DOHH2 (cell line): Measurements from ENCODE around the gene CCDC51.

Experiments used
- H3F3A ChIP-seq: fragments of 200-600 bp; sonication (generic), shearing (Covaris generic); 2 replicates; pipeline ENCODE4 v1.6.0; 2016; ENCODE audit warnings: antibody characterized with exemption, mild to moderate bottlenecking; ENCODE audit not compliant: control insufficient read depth, insufficient read depth
- H3K27ac ChIP-seq: fragments of 200-600 bp; sonication (generic); 2 replicates; pipeline ENCODE4 v1.5.1; 2014; ENCODE audit warnings: low read depth, mild to moderate bottlenecking, low read length, moderate library complexity
- H3K27me3 ChIP-seq: fragments of 200-600 bp; sonication (generic); 2 replicates; pipeline ENCODE4 v1.6.1; 2014; ENCODE audit warnings: mild to moderate bottlenecking, low read length, mixed read lengths; ENCODE audit not compliant: control insufficient read depth
- H3K36me3 ChIP-seq: fragments of 200-600 bp; sonication (generic); 2 replicates; pipeline ENCODE4 v1.6.1; 2014; ENCODE audit warnings: mild to moderate bottlenecking, low read length, moderate library complexity, mixed read lengths; ENCODE audit not compliant: control insufficient read depth
- H3K4me1 ChIP-seq: fragments of 200-600 bp; sonication (generic); 2 replicates; pipeline ENCODE4 v1.6.1; 2014; ENCODE audit warnings: mild to moderate bottlenecking, low read length, mixed read lengths; ENCODE audit not compliant: control insufficient read depth
- H3K4me2 ChIP-seq: fragments of 200-600 bp; sonication (generic); 2 replicates; pipeline ENCODE4 v1.6.0; 2014; ENCODE audit warnings: mild to moderate bottlenecking, low read length, moderate library complexity
- H3K4me3 ChIP-seq: fragments of 200-600 bp; sonication (generic); 2 replicates; pipeline ENCODE4 v1.5.1; 2014; ENCODE audit warnings: mild to moderate bottlenecking, low read length, mixed read lengths
- H3K79me2 ChIP-seq: fragments of 200-600 bp; sonication (generic); 2 replicates; pipeline ENCODE4 v1.6.1; 2014; ENCODE audit warnings: mild to moderate bottlenecking, low read length, mixed read lengths; ENCODE audit not compliant: control insufficient read depth
- H3K9me2 ChIP-seq: fragments of 200-600 bp; sonication (generic); replicated peaks from 2 replicates; pipeline ENCODE4 v1.6.1; 2014; ENCODE audit warnings: mild to moderate bottlenecking, low read length, mixed read lengths; ENCODE audit not compliant: control insufficient read depth
- H3K9me3 ChIP-seq: fragments of 200-600 bp; sonication (generic); 2 replicates; pipeline ENCODE4 v1.6.1; 2014; ENCODE audit warnings: antibody characterized with exemption, low read length, mixed read lengths; ENCODE audit not compliant: control insufficient read depth, insufficient read depth
- H4K20me1 ChIP-seq: fragments of 200-600 bp; sonication (generic); 2 replicates; pipeline ENCODE4 v1.6.0; 2014; ENCODE audit warnings: low read depth, mild to moderate bottlenecking, antibody characterized with exemption, low read length, moderate library complexity; ENCODE audit not compliant: control insufficient read depth, insufficient read depth
- CTCF ChIP-seq: fragments of 200-600 bp; sonication (generic); IDR thresholded peaks from one replicate; pipeline ENCODE4 v1.5.1; 2014; ENCODE audit warnings: antibody characterized with exemption, mild to moderate bottlenecking, low read depth, low read length; ENCODE audit not compliant: poor library complexity, severe bottlenecking
- EZH2phosphoT487 ChIP-seq: fragments of 200-600 bp; sonication (generic); IDR thresholded peaks from 2 replicates; pipeline ENCODE4 v1.6.1; 2017; ENCODE audit warnings: borderline replicate concordance, mild to moderate bottlenecking, antibody characterized with exemption, low read length, moderate library complexity, mixed read lengths

The CCDC51 gene

GRCh38 chr3:48422272-48422671 is 17.6 kb downstream of the CCDC51 start:
- H3K9me2 ChIP-seq = no peaks in the 10 kb centered on the region
- H3K79me2 ChIP-seq = no peaks in the 10 kb centered on the region
- H3F3A ChIP-seq = no peaks in the 10 kb centered on the region
- H3K27me3 ChIP-seq = no peaks in the 10 kb centered on the region
- no peak overlapping the region for H3K4me2 ChIP-seq
- H3K9me3 ChIP-seq = no peaks in the 10 kb centered on the region
- no peaks in the 10 kb centered on the region for H3K36me3 ChIP-seq
- no peak overlapping the region for H3K4me3 ChIP-seq
- no peaks in the 10 kb centered on the region for H3K4me1 ChIP-seq
- H4K20me1 ChIP-seq = no peaks in the 10 kb centered on the region
- no peak overlapping the region for H3K27ac ChIP-seq
- no peak for TF ChIP-seq EZH2phosphoT487
- TF ChIP-seq CTCF = peak; percentile 50

GRCh38 chr3:48420561-48420960 is 19.4 kb downstream of the CCDC51 start:
- no peak overlapping the region for H3K4me3 ChIP-seq
- H3K36me3 ChIP-seq = no peaks in the 10 kb centered on the region
- H3K79me2 ChIP-seq = no peaks in the 10 kb centered on the region
- no peak overlapping the region for H3K4me2 ChIP-seq
- H4K20me1 ChIP-seq = no peaks in the 10 kb centered on the region
- H3K9me2 ChIP-seq = no peaks in the 10 kb centered on the region
- no peaks in the 10 kb centered on the region for H3F3A ChIP-seq
- no peak for TF ChIP-seq EZH2phosphoT487
- no peaks in the 10 kb centered on the region for H3K9me3 ChIP-seq
- no peak overlapping the region for H3K27ac ChIP-seq
- no peaks in the 10 kb centered on the region for H3K27me3 ChIP-seq
- H3K4me1 ChIP-seq = no peaks in the 10 kb centered on the region

- no peak overlapping the region for H3K4me2 ChIP-seq
- no peaks in the 10 kb centered on the region for H3K36me3 ChIP-seq
- no peaks in the 10 kb centered on the region for H3K9me3 ChIP-seq
- H3K4me1 ChIP-seq = no peaks in the 10 kb centered on the region
- no peak overlapping the region for H3K27ac ChIP-seq
- TF ChIP-seq EZH2phosphoT487 = no peak
- TF ChIP-seq CTCF = no peak
- no peaks in the 10 kb centered on the region for H3K27me3 ChIP-seq
- no peak overlapping the region for H3K4me3 ChIP-seq
- H4K20me1 ChIP-seq = no peaks in the 10 kb centered on the region
- H3K9me2 ChIP-seq = no peaks in the 10 kb centered on the region
- H3F3A ChIP-seq = no peaks in the 10 kb centered on the region
- H3K79me2 ChIP-seq = no peaks in the 10 kb centered on the region
Measured at GRCh38 chr3:48419597-48419996, 20.3 kb downstream of the CCDC51 start.

GRCh38 chr3:48419149-48419548 is 20.8 kb downstream of the CCDC51 start:
- Histone ChIP-seq H3K27ac (no peak overlapping the region), H3K36me3 (no peaks in the 10 kb centered on the region)

More at GRCh38 chr3:48419149-48419548, 20.8 kb downstream of the CCDC51 start:
- Histone ChIP-seq H4K20me1 (no peaks in the 10 kb centered on the region), H3K27me3 (no peaks in the 10 kb centered on the region), H3K9me2 (no peaks in the 10 kb centered on the region), H3K79me2 (no peaks in the 10 kb centered on the region), H3K4me1 (no peaks in the 10 kb centered on the region), H3K4me3 (no peak overlapping the region), H3K9me3 (no peaks in the 10 kb centered on the region), H3F3A (no peaks in the 10 kb centered on the region), H3K4me2 (no peak overlapping the region)
- TF ChIP-seq EZH2phosphoT487 = no peak
- no peak for TF ChIP-seq CTCF
